Stimulated activated memory B cell treated with anti-CD40 and anti-IgM and Interleukin-4, amounts not matched to agents 10 μg/mL and 1 μg/mL and 100 μg/mL, for 72 hours (primary cell): Measurements from ENCODE around the gene ING2.

Source experiments
- ATAC-seq: fragments of 150-1000 bp; cut with Tn5 transposase; 2 replicates; pipeline ENCODE4 v1.10.0; 2021
- H3K27ac Mint-ChIP-seq: one replicate; pipeline ENCODE4 v1.8.0; 2022; ENCODE audit warnings: mild to moderate bottlenecking, mixed read lengths
- H3K27me3 Mint-ChIP-seq: one replicate; pipeline ENCODE4 v1.8.0; 2022; ENCODE audit warnings: mixed read lengths
- H3K36me3 Mint-ChIP-seq: one replicate; pipeline ENCODE4 v1.8.0; 2022; ENCODE audit warnings: mixed read lengths
- H3K4me1 Mint-ChIP-seq: one replicate; pipeline ENCODE4 v1.8.0; 2022; ENCODE audit warnings: mixed read lengths
- H3K4me3 Mint-ChIP-seq: one replicate; pipeline ENCODE4 v1.8.0; 2022; ENCODE audit warnings: mild to moderate bottlenecking, moderate library complexity, mixed read lengths
- H3K9me3 Mint-ChIP-seq: one replicate; pipeline ENCODE4 v1.8.0; 2022; ENCODE audit warnings: mixed read lengths

Gene ING2

DNA sequence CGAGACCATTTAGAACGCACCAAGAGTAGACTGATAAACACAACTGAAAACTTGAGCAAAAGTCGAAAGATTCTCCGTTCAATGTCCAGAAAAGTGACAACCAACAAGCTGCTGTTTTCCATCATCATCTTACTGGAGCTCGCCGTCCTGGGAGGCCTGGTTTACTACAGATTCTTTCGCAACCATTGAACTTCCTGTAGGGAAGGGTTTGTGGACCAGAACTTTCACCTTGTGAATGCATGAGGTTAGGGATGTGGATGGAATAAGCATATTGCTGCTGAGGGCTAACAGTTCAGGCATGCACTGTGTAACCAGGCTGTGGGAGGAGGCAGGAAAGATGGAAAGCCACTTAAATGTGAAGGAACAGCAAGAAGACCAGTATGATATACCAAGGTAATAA lies 20.9 kb upstream of the ING2 start:
- H3K9me3 Mint-ChIP-seq, result no peaks in the 10 kb centered on the region
- no peak for ATAC-seq
- no peak overlapping the region for H3K4me3 Mint-ChIP-seq
- H3K27ac Mint-ChIP-seq, result no peak overlapping the region
- no peaks in the 10 kb centered on the region for H3K27me3 Mint-ChIP-seq
- no peaks in the 10 kb centered on the region for H3K36me3 Mint-ChIP-seq
- no peaks in the 10 kb centered on the region for H3K4me1 Mint-ChIP-seq

DNA sequence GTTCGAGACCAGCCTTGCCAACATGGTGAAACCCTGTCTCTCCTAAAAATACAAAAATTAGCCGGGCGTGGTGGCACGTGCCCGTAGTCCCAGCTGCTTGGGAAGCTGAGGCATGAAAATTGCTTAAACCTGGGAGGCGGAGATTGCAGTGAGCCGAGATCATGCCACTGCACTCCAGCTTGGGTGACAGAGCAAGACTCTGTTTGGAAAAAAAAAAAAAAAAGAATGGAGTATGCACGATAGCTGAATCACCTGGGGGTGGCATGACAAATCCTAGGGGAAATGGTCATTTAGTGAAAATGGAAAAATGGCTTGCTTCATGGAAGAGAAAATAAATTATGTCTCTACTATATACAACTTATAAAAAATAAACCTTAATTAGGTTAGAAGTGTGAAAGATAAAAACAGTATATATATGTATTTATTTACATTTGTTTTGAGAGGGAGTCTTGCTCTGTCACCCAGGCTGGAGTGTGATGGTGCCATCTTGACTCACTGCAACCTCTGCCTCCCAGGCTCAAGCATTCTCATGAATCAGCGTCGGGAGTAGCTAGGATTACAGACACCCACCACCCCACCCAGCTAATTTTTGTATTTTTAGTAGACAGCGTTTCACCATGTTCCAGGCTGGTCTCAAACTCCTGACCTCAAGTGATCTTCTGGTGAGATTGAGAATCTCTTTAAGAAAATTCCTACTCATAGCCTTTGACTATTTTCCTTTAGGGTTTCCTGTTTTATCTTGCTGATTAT lies 19.3 kb upstream of the ING2 start:
- Mint-ChIP-seq H3K36me3 (peaks cover 5% of the 10 kb centered on the region), H3K27ac (no peak overlapping the region), H3K9me3 (peaks cover 2% of the 10 kb centered on the region), H3K27me3 (no peaks in the 10 kb centered on the region), H3K4me3 (no peak overlapping the region), H3K4me1 (no peaks in the 10 kb centered on the region)
- no peak for ATAC-seq

DNA sequence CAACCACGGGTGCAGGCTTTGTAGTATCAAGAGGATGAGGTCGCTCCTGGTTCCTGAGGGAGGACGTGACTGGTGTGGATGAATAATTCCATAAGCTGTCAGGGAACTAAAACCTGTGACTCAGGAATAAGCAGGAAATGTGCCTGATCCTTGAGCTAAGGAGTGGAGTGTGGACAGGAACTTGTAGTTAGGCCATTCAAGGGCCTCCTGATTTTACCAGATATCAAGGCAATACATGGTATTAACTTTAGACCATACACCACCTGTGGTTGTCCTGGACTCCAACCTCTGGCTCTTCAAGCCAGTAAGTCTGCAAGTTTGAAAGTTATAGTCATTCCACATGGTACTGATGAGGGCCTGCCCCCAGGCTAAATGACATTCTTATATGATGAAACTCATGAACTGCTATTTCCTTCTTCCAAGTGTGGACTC lies 12.1 kb upstream of the ING2 start:
- peaks cover 9% of the 10 kb centered on the region for H3K9me3 Mint-ChIP-seq
- H3K27ac Mint-ChIP-seq, result no peak overlapping the region
- ATAC-seq, result no peak
- no peaks in the 10 kb centered on the region for H3K27me3 Mint-ChIP-seq
- H3K4me1 Mint-ChIP-seq, result no peaks in the 10 kb centered on the region
- no peak overlapping the region for H3K4me3 Mint-ChIP-seq
- H3K36me3 Mint-ChIP-seq, result peaks cover 42% of the 10 kb centered on the region

DNA sequence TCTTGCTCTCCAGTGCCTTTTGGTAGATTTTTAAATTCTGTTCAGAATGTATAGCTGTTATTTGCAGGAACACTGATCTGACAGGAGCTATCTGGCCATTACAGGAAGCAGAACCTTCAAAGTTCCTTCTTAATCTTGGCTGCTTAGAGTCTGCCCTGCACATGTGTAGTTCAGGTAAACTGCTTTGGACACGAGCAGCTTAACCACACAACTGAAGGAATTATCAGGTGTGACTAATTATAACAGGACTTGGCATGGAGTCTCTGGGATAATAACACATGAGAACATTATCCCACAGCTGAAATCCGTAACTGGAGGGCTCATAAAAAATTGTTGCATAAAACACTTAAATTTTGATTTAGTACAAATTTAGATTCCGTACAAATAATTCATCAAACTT lies 11.6 kb upstream of the ING2 start:
- no peaks in the 10 kb centered on the region for H3K27me3 Mint-ChIP-seq
- no peak overlapping the region for H3K27ac Mint-ChIP-seq
- no peaks in the 10 kb centered on the region for H3K4me1 Mint-ChIP-seq
- peaks cover 9% of the 10 kb centered on the region for H3K9me3 Mint-ChIP-seq
- H3K36me3 Mint-ChIP-seq, result peaks cover 42% of the 10 kb centered on the region
- no peak overlapping the region for H3K4me3 Mint-ChIP-seq
- ATAC-seq, result no peak

DNA sequence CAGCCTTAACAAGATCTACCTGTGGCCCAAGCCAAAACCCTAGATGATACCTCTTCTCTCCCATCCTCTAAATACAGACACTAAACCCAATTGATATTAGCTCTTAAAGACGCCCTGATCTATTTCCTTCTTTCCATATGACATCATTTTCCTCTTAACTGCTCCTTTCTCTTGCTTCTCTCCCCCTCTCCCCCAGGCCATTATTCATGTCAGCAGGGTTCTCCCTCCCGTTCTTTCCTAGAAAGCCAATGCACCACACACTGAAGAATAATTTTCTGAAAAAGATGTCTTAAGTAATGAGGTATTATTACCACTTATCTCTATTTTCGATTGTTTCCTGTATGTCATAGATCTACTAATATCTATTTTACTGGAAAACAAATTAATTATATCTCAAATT lies 9.7 kb upstream of the ING2 start:
- Mint-ChIP-seq H3K9me3 (peaks cover 9% of the 10 kb centered on the region), H3K27me3 (no peaks in the 10 kb centered on the region), H3K27ac (no peak overlapping the region)

DNA sequence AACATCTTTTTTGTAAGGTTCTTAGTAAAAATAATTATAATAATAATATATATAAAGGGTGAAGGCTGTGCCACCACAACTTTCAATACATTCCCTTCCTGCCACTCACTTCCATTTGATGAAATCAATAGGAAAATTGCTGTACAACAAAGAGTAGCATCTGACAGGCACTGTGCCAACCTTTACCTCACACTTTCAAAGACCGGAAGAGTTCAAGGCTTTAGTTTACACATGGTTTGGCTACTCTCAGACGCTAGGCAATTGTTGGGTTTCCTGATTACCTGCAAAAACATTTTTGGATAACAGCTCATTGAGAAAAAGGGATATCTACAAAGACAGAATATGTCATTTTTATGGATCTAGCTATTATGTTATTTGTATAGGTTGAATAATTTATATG lies 5.5 kb upstream of the ING2 start:
- Mint-ChIP-seq H3K27ac (no peak overlapping the region), H3K36me3 (peaks cover 11% of the 10 kb centered on the region), H3K27me3 (no peaks in the 10 kb centered on the region), H3K9me3 (no peaks in the 10 kb centered on the region), H3K4me1 (peaks cover 18% of the 10 kb centered on the region), H3K4me3 (no peak overlapping the region)
- no peak for ATAC-seq

More for the DNA sequence above, 9.7 kb upstream of the ING2 start:
- Mint-ChIP-seq H3K4me3 (no peak overlapping the region), H3K4me1 (no peaks in the 10 kb centered on the region), H3K36me3 (peaks cover 42% of the 10 kb centered on the region)
- no peak for ATAC-seq

DNA sequence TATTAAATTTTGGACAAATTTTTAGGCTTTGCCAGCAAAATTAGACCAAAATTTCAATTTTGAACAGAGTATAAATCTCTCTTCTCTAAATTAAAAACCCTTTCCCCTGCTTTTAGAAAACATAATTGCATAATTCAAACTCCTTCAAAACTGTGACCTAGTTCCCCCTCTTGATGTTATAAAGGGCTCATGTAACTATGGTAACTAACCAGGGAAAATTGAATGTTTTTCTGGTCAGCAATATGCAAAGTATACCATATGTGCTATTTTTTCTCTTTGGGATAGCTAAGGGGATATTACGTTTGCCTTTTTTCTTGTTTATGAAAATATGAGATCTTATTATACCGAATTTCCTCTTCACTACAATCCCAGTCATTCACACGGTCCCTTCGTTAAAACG lies 5.1 kb upstream of the ING2 start:
- Mint-ChIP-seq H3K4me1 (peaks cover 18% of the 10 kb centered on the region), H3K36me3 (peaks cover 7% of the 10 kb centered on the region), H3K27me3 (no peaks in the 10 kb centered on the region), H3K9me3 (no peaks in the 10 kb centered on the region), H3K27ac (no peak overlapping the region), H3K4me3 (no peak overlapping the region)
- ATAC-seq, result no peak

DNA sequence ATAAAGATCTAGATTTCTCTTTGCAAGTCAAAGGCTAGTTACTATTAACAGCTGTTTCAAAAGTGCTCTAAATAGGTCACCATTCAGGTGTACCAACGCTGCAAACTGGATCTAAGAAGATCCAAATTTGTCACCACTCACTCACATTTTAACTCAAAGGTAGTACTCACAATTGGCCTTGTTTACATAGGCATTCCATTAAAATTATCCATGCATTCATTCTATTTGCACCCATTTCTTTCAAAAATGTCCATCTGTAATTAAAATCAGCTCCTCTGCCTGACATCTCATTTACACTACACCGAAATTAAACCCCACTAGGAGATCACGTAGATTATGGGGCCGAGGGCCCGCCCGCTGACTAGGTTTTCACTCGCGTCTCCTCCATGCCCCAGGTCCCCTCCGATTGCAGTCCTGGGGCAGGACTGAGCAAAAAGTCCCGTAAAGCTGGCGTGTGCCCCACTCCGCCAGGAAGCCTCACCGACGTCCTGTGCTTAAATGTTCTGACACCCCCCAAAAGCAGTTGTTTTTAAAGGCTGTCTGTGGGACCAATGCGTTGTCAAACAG lies 1.3 kb upstream of the ING2 start:
- Mint-ChIP-seq H3K27me3 (no peaks in the 10 kb centered on the region), H3K27ac (peak overlapping the region; percentile 97), H3K4me3 (peak overlapping the region; percentile 98), H3K4me1 (peaks cover 18% of the 10 kb centered on the region), H3K9me3 (no peaks in the 10 kb centered on the region), H3K36me3 (no peaks in the 10 kb centered on the region)
- ATAC-seq, result no peak

DNA sequence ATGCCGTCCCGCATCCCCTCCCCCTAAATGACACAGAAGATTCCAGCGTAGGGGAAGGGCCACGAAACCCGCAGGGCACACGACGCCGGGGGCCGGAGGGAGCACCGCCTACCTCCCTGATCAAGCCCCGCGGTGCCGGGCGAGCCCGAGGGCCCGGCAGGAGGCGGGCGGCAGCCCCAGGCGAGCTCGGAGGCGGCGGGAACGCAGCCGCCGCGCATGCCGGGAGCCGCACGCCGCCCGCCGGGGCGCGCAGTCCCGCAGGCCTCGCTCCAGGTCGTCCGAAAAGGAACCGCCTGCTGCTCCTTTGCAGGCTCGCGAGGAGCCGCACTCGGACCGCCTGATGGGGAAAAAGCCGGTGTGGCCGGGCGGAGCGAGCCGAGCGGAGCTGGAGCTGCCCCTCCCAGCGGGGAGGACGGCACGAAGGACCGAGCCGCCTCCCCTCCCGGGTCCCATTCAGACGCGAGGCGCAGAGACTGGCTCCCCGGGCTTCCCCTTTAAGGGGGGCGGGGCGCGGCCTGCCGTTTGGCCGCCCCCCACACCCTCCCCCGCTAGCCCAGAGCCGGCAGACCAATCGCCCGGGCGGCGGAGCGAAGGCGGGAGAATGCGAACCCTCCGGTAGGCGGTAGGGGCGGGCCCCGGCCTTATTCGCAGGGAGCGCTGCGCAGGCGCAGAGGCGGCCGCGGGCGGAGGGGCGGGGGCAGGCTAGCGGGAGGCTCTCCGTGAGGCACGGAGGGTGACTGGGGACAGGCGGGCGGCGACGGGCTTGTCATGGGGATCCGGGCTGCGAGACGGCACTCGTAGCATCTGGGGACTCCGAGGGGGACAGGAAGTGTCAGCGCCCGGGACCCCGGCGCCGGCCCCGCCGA lies 561 bp upstream of the ING2 start:
- H3K27ac Mint-ChIP-seq, result peak overlapping the region; percentile 97
- peak; percentile 90 for ATAC-seq
- H3K4me1 Mint-ChIP-seq, result peaks cover 18% of the 10 kb centered on the region
- no peaks in the 10 kb centered on the region for H3K9me3 Mint-ChIP-seq
- no peaks in the 10 kb centered on the region for H3K27me3 Mint-ChIP-seq
- H3K36me3 Mint-ChIP-seq, result no peaks in the 10 kb centered on the region
- H3K4me3 Mint-ChIP-seq, result peak overlapping the region; percentile 98

DNA sequence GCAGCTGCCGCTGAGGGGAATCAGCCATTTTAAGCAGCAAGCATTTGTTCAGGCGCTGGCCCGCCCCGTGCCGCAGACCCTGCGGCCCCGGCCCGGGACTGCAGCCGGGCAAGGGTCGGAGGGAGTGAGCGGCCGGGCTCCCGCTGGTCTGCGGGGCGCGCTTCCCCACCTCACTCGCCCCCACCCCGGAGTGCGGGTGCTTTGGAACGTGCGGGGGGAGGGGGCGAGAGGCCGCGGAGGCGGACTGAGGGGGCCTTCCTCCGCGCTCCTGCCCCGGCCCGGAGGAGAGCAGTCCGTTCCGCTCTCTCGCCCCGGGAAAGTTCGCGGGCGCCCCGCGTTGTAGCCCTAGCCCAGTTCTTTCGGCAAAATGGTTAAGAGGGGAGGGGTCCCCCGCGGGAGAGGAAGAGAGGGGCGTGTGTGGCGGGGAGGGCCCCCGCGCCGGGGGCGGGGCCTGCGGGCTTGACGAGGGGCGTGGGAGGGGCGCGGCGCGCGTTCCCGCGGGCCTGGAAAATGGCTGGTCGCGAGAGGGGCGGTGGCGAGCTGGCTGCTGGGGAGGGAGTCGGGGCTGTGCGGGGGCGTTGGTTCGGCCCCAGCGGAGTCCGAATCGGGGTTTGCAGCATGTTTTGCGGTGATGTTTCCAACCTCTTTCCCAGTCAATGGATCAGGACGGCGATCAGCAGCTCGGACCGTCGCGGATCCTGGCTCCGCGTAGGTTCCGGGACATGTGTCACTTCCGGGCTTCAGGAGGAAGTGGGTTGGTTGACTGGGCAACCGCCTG lies 942 bp downstream of the ING2 start:
- Mint-ChIP-seq H3K4me1 (peaks cover 18% of the 10 kb centered on the region), H3K36me3 (peaks cover 8% of the 10 kb centered on the region), H3K27ac (peak overlapping the region; percentile 97), H3K4me3 (peak overlapping the region; percentile 98), H3K27me3 (no peaks in the 10 kb centered on the region), H3K9me3 (no peaks in the 10 kb centered on the region)
- ATAC-seq, result peak; percentile 55

DNA sequence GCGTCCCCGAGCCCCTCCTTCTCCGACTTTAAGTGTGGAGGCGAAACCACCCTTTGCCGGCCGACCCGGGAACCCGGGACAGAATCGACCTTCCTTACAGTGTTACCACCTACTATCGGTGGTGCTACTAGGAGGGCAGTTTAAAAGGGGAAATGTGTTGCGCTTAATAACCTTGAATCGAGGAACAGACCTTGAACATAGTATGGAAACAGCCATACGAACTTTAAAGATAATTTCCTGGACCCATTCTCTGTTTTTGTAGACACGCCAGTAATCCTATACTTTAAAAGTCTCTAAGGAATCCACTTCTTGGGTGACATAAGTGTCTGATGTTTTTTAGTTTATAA lies 1.5 kb downstream of the ING2 start:
- Mint-ChIP-seq H3K9me3 (no peaks in the 10 kb centered on the region), H3K4me1 (peaks cover 18% of the 10 kb centered on the region), H3K27me3 (no peaks in the 10 kb centered on the region), H3K4me3 (peak overlapping the region; percentile 98), H3K36me3 (peaks cover 14% of the 10 kb centered on the region), H3K27ac (peak overlapping the region; percentile 97)
- no peak for ATAC-seq

DNA sequence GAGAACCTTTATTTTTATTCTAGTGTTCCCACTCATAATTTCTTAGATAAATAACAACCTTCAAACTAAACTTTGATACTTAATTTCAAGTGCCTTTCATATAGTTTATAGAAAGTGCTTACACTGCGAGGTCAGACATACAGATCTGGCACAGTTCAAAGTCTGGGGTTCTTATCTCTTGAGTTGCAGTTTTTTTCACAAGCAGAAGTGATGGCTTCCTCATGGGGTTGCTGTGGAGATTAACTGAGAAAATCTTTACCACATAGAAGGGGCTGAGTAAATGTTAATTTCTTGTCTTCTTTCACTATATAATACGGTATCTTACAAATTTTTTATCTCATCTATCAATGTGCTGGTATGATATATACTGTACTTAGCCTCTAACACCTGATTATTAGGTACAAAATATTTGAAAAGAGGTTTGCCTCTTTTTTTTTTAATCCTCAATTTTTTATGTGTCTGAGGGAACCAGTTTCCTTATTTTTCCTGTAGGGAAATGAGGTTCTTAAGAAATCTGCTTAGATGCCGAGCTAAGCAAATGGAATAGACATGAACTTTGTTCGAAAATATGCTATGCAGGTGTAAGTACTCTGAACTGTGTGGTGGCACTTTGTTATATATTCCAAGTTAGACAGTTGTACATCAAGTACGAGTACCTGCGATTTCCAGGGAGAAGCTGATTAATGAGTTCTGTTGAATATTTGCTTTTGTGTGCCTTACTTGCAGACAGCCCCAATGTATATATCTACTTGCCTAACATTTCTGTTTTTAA lies 3.3 kb downstream of the ING2 start:
- peaks cover 9% of the 10 kb centered on the region for H3K4me1 Mint-ChIP-seq
- H3K9me3 Mint-ChIP-seq, result no peaks in the 10 kb centered on the region
- no peaks in the 10 kb centered on the region for H3K27me3 Mint-ChIP-seq
- ATAC-seq, result no peak
- H3K27ac Mint-ChIP-seq, result no peak overlapping the region
- H3K36me3 Mint-ChIP-seq, result peaks cover 20% of the 10 kb centered on the region
- H3K4me3 Mint-ChIP-seq, result no peak overlapping the region

DNA sequence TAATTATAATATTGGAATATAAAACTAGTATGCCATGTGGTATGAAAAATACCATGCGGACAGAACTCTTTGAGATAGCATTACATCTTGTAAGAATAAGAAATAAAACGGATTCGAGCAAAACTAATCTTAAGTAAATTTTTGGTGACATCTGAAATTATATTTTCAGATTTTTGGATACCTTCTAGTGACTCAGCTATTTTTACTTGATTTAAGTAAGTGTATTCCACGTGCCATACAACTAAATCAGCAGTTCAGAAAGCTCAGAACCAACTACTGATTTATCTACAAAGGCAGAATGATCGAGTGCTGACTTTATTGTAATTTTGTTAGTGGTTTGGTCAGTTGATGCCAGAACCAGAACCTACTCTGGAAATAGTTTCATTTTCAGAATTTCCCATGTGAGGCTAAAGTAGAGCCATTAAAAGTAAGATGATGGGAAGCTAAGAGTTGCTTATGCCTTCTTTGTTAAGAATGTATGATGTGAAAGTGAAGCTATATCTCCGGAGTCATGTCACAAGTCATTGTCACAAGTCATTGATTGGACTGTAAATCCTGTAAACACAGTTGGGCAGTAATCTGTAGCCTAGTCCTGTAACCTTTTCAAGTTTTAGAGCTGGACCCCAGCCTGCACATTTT lies 4.0 kb downstream of the ING2 start:
- H3K4me1 Mint-ChIP-seq, result peaks cover 1% of the 10 kb centered on the region
- no peak overlapping the region for H3K27ac Mint-ChIP-seq
- no peak for ATAC-seq
- no peaks in the 10 kb centered on the region for H3K9me3 Mint-ChIP-seq
- H3K27me3 Mint-ChIP-seq, result no peaks in the 10 kb centered on the region
- H3K36me3 Mint-ChIP-seq, result peaks cover 20% of the 10 kb centered on the region
- no peak overlapping the region for H3K4me3 Mint-ChIP-seq

DNA sequence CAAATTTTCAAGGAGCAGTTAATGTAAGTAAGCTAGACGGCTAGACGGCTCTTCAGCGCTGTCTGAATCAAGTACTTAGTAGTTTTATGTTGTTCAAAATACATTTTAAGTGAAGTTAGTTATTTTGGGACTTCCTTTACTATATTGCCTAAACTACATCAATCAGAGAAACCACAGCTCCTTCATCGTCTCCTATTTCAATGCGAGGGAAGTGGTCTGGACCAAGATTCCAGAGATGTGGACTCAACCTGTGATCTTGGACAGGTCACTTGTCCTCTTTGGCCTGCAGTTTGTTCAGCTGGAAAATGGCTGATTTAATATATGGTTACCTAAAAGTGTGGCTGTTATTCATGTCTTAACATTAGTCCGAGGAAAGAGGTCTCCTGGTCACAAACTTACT lies 10.6 kb downstream of the ING2 start:
- H3K27ac Mint-ChIP-seq, result no peak overlapping the region
- no peaks in the 10 kb centered on the region for H3K9me3 Mint-ChIP-seq
- H3K36me3 Mint-ChIP-seq, result peaks cover 16% of the 10 kb centered on the region
- no peaks in the 10 kb centered on the region for H3K27me3 Mint-ChIP-seq
- no peaks in the 10 kb centered on the region for H3K4me1 Mint-ChIP-seq
- H3K4me3 Mint-ChIP-seq, result no peak overlapping the region
- no peak for ATAC-seq
